GM23338 (cell line): Measurements from ENCODE around the gene C1orf74. TPM values are rescaled to one million over a fixed set of nuclear protein-coding genes. Genes with fewer than 3 reads are reported as not detected.

Source experiments
- ATAC-seq: fragments of 200-7000 bp; cut with Tn5 transposase; 3 replicates; pipeline ENCODE4 v1.9.1; 2020
- DNase-seq: peaks from one replicate; pipeline ENCODE4 v3.0.0-alpha.2; 2015; ENCODE audit warnings: low spot score
- H2AFZ ChIP-seq: fragments of 200-600 bp; sonication (generic); 2 replicates; pipeline ENCODE4 v1.8.0; 2016; ENCODE audit warnings: antibody characterized with exemption, mild to moderate bottlenecking, moderate library complexity
- H3F3A ChIP-seq: fragments of 200-600 bp; sonication (generic); replicated peaks from 2 replicates; pipeline ENCODE4 v1.8.0; 2017; ENCODE audit warnings: antibody characterized with exemption, mixed run types, low read depth
- H3K27ac ChIP-seq: fragments of 200-600 bp; sonication (generic); 2 replicates; pipeline ENCODE4 v1.6.1; 2016; ENCODE audit warnings: low read depth
- H3K27me3 ChIP-seq: fragments of 200-600 bp; sonication (generic); 2 replicates; pipeline ENCODE4 v1.8.0; 2016; ENCODE audit warnings: mild to moderate bottlenecking, mixed run types, moderate library complexity; ENCODE audit not compliant: insufficient read depth
- H3K36me3 ChIP-seq: fragments of 200-600 bp; sonication (generic); 2 replicates; pipeline ENCODE4 v1.8.0; 2016; ENCODE audit warnings: mild to moderate bottlenecking; ENCODE audit not compliant: insufficient read depth
- H3K4me1 ChIP-seq: fragments of 200-600 bp; sonication (generic); 2 replicates; pipeline ENCODE4 v1.8.0; 2016; ENCODE audit warnings: mild to moderate bottlenecking, moderate library complexity; ENCODE audit not compliant: insufficient read depth
- H3K4me2 ChIP-seq: fragments of 200-600 bp; sonication (generic); 2 replicates; pipeline ENCODE4 v1.7.1; 2017; ENCODE audit warnings: mixed run types
- H3K4me3 ChIP-seq: fragments of 200-600 bp; sonication (generic); 2 replicates; pipeline ENCODE4 v1.6.1; 2016; ENCODE audit warnings: mixed run types
- H3K79me2 ChIP-seq: fragments of 200-600 bp; sonication (generic); replicated peaks from 2 replicates; pipeline ENCODE4 v1.8.0; 2017; ENCODE audit warnings: mild to moderate bottlenecking; ENCODE audit not compliant: insufficient read depth
- H3K9me2 ChIP-seq: fragments of 200-600 bp; sonication (generic); 2 replicates; pipeline ENCODE4 v1.8.0; 2017; ENCODE audit not compliant: insufficient read depth
- H4K20me1 ChIP-seq: fragments of 200-600 bp; sonication (generic); replicated peaks from 2 replicates; pipeline ENCODE4 v1.8.0; 2017; ENCODE audit warnings: mild to moderate bottlenecking; ENCODE audit not compliant: insufficient read depth
- H3K27ac Mint-ChIP-seq: 2 replicates; pipeline ENCODE4 v1.8.0; 2020; ENCODE audit warnings: inconsistent platforms, mild to moderate bottlenecking, moderate library complexity, mixed read lengths
- H3K27me3 Mint-ChIP-seq: 3 replicates; pipeline ENCODE4 v1.8.0; 2022; ENCODE audit warnings: low read depth, mild to moderate bottlenecking, moderate library complexity, mixed read lengths, inconsistent platforms; ENCODE audit not compliant: insufficient read depth, poor library complexity
- H3K36me3 Mint-ChIP-seq: 3 replicates; pipeline ENCODE4 v1.8.0; 2021; ENCODE audit warnings: low read depth, mild to moderate bottlenecking, inconsistent platforms, moderate library complexity, mixed read lengths
- H3K4me1 Mint-ChIP-seq: 3 replicates; pipeline ENCODE4 v1.8.0; 2020; ENCODE audit warnings: mild to moderate bottlenecking, inconsistent platforms, mixed read lengths
- H3K4me3 Mint-ChIP-seq: 3 replicates; pipeline ENCODE4 v1.8.0; 2021; ENCODE audit warnings: moderate library complexity, mild to moderate bottlenecking, inconsistent platforms, mixed read lengths
- H3K9me3 Mint-ChIP-seq: 3 replicates; pipeline ENCODE4 v1.8.0; 2020; ENCODE audit warnings: moderate library complexity, mild to moderate bottlenecking, inconsistent platforms, mixed read lengths
- CREB1 ChIP-seq: fragments of 250-450 bp; sonication (Bioruptor Pico); IDR thresholded peaks from 2 replicates; pipeline ENCODE4 v1.5.0; 2020; ENCODE audit warnings: low read depth, mild to moderate bottlenecking, moderate library complexity
- EZH2 ChIP-seq: fragments of 200-600 bp; sonication (generic); IDR thresholded peaks from one replicate; pipeline ENCODE4 v1.8.0; 2017; ENCODE audit warnings: antibody characterized with exemption, mild to moderate bottlenecking, low read depth; ENCODE audit not compliant: unreplicated experiment
- EZH2phosphoT487 ChIP-seq: fragments of 200-600 bp; sonication (generic); IDR thresholded peaks from one replicate; pipeline ENCODE4 v1.8.1; 2018; ENCODE audit warnings: antibody characterized with exemption; ENCODE audit not compliant: unreplicated experiment
- JUNB ChIP-seq: IDR thresholded peaks from one replicate; pipeline ENCODE4 v1.6.1; 2016; ENCODE audit warnings: antibody characterized with exemption; ENCODE audit not compliant: unreplicated experiment
- NANOG ChIP-seq: IDR thresholded peaks from 2 replicates; pipeline ENCODE4 v1.6.1; 2016; ENCODE audit warnings: antibody characterized with exemption, borderline replicate concordance
- POLR2AphosphoS5 ChIP-seq: IDR thresholded peaks from 2 replicates; pipeline ENCODE4 v1.6.1; 2016; ENCODE audit warnings: antibody characterized with exemption, low read depth
- STAT1 ChIP-seq: IDR thresholded peaks from one replicate; pipeline ENCODE4 v1.6.1; 2016; ENCODE audit warnings: antibody characterized with exemption; ENCODE audit not compliant: unreplicated experiment
- ZNF114 ChIP-seq: fragments of 250-450 bp; sonication (Bioruptor Pico); IDR thresholded peaks from 2 replicates; pipeline ENCODE4 v1.5.0; 2020; ENCODE audit warnings: mild to moderate bottlenecking, moderate library complexity
- ZNF331 ChIP-seq: fragments of 250-450 bp; sonication (Bioruptor Pico); IDR thresholded peaks from 2 replicates; pipeline ENCODE4 v1.5.0; 2020; ENCODE audit warnings: low read depth, mild to moderate bottlenecking, moderate library complexity
- polyA plus RNA-seq: library from polyadenylated mRNA; unstranded; fragments of >200 nt; fragmentation: Nextera tagmentation; extraction: Ambion mirVana; gene quantifications from 2 replicates; pipeline ENCODE4 v1.2.1, GENCODE V29; 2016
- total RNA-seq: library from RNA; depleted of rRNA; stranded (reverse); fragments of >200 nt; shearing (Covaris generic); gene quantifications from 2 replicates; pipeline ENCODE4 v1.2.3, GENCODE V29; 2014
- TF ChIP-seq, protein P1 (sequence below): IDR thresholded peaks from one replicate; pipeline ENCODE4 v1.6.1; 2018; ENCODE audit warnings: antibody characterized with exemption; ENCODE audit not compliant: unreplicated experiment
- TF ChIP-seq, protein P2 (sequence below): IDR thresholded peaks from 2 replicates; pipeline ENCODE4 v1.6.1; 2016; ENCODE audit warnings: antibody characterized with exemption
- TF ChIP-seq, protein P3 (sequence below), 2 experiments: fragments of 200-600 bp in 1 of 2; sonication (generic) in 1 of 2; conservative IDR thresholded peaks; 2 replicates each; pipeline versions ENCODE4 v1.5.1 to v1.6.1; 2016 to 2017; ENCODE audit warnings: antibody characterized with exemption in 2 of 2, low read depth in 2 of 2, mild to moderate bottlenecking in 2 of 2, moderate library complexity in 1 of 2
- TF ChIP-seq, protein P4 (sequence below): fragments of 250-450 bp; sonication (Bioruptor Pico); IDR thresholded peaks from 2 replicates; pipeline ENCODE4 v1.5.0; 2020; ENCODE audit warnings: mild to moderate bottlenecking, moderate library complexity

C1orf74 gene
- total and polyA plus RNA-seq, 2 experiments from 2014 or later, result 2.8 to 3.9 TPM

DNA sequence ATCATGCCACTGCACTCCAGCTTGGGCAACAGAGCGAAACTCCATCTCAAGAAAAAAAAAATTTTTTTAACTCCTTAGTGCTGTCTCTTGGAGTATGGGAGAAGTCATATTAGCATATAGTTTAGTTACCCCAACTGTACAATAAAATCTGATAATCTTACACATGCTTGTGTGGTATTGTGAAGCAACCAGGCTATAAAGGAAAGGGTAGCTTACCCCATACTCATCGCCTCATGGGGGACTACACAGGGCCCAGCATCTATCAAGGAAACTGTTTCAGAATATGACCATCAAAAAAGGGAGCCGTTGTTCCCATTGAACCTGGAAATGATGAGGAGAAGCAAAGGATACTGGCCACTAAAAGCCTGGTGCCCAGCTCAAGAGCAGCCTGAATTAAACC, 31.5 kb downstream of the C1orf74 start:
- no peaks in the 10 kb centered on the region for H4K20me1 ChIP-seq
- TF ChIP-seq CREB1 (CRISPR knock-in tag), result no peak
- no peak for TF ChIP-seq POLR2AphosphoS5
- TF ChIP-seq, protein P1, sequence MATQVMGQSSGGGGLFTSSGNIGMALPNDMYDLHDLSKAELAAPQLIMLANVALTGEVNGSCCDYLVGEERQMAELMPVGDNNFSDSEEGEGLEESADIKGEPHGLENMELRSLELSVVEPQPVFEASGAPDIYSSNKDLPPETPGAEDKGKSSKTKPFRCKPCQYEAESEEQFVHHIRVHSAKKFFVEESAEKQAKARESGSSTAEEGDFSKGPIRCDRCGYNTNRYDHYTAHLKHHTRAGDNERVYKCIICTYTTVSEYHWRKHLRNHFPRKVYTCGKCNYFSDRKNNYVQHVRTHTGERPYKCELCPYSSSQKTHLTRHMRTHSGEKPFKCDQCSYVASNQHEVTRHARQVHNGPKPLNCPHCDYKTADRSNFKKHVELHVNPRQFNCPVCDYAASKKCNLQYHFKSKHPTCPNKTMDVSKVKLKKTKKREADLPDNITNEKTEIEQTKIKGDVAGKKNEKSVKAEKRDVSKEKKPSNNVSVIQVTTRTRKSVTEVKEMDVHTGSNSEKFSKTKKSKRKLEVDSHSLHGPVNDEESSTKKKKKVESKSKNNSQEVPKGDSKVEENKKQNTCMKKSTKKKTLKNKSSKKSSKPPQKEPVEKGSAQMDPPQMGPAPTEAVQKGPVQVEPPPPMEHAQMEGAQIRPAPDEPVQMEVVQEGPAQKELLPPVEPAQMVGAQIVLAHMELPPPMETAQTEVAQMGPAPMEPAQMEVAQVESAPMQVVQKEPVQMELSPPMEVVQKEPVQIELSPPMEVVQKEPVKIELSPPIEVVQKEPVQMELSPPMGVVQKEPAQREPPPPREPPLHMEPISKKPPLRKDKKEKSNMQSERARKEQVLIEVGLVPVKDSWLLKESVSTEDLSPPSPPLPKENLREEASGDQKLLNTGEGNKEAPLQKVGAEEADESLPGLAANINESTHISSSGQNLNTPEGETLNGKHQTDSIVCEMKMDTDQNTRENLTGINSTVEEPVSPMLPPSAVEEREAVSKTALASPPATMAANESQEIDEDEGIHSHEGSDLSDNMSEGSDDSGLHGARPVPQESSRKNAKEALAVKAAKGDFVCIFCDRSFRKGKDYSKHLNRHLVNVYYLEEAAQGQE, result no peak
- no peak for TF ChIP-seq JUNB
- no peak for TF ChIP-seq STAT1
- TF ChIP-seq NANOG, result no peak
- TF ChIP-seq, protein P2, sequence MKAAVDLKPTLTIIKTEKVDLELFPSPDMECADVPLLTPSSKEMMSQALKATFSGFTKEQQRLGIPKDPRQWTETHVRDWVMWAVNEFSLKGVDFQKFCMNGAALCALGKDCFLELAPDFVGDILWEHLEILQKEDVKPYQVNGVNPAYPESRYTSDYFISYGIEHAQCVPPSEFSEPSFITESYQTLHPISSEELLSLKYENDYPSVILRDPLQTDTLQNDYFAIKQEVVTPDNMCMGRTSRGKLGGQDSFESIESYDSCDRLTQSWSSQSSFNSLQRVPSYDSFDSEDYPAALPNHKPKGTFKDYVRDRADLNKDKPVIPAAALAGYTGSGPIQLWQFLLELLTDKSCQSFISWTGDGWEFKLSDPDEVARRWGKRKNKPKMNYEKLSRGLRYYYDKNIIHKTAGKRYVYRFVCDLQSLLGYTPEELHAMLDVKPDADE, result no peak
- TF ChIP-seq, protein P3, sequence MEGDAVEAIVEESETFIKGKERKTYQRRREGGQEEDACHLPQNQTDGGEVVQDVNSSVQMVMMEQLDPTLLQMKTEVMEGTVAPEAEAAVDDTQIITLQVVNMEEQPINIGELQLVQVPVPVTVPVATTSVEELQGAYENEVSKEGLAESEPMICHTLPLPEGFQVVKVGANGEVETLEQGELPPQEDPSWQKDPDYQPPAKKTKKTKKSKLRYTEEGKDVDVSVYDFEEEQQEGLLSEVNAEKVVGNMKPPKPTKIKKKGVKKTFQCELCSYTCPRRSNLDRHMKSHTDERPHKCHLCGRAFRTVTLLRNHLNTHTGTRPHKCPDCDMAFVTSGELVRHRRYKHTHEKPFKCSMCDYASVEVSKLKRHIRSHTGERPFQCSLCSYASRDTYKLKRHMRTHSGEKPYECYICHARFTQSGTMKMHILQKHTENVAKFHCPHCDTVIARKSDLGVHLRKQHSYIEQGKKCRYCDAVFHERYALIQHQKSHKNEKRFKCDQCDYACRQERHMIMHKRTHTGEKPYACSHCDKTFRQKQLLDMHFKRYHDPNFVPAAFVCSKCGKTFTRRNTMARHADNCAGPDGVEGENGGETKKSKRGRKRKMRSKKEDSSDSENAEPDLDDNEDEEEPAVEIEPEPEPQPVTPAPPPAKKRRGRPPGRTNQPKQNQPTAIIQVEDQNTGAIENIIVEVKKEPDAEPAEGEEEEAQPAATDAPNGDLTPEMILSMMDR (conservative IDR thresholded peaks at IDR 0.05; ENCODE audit: low read depth in 2 of 2), result no peak
- TF ChIP-seq, protein P4, sequence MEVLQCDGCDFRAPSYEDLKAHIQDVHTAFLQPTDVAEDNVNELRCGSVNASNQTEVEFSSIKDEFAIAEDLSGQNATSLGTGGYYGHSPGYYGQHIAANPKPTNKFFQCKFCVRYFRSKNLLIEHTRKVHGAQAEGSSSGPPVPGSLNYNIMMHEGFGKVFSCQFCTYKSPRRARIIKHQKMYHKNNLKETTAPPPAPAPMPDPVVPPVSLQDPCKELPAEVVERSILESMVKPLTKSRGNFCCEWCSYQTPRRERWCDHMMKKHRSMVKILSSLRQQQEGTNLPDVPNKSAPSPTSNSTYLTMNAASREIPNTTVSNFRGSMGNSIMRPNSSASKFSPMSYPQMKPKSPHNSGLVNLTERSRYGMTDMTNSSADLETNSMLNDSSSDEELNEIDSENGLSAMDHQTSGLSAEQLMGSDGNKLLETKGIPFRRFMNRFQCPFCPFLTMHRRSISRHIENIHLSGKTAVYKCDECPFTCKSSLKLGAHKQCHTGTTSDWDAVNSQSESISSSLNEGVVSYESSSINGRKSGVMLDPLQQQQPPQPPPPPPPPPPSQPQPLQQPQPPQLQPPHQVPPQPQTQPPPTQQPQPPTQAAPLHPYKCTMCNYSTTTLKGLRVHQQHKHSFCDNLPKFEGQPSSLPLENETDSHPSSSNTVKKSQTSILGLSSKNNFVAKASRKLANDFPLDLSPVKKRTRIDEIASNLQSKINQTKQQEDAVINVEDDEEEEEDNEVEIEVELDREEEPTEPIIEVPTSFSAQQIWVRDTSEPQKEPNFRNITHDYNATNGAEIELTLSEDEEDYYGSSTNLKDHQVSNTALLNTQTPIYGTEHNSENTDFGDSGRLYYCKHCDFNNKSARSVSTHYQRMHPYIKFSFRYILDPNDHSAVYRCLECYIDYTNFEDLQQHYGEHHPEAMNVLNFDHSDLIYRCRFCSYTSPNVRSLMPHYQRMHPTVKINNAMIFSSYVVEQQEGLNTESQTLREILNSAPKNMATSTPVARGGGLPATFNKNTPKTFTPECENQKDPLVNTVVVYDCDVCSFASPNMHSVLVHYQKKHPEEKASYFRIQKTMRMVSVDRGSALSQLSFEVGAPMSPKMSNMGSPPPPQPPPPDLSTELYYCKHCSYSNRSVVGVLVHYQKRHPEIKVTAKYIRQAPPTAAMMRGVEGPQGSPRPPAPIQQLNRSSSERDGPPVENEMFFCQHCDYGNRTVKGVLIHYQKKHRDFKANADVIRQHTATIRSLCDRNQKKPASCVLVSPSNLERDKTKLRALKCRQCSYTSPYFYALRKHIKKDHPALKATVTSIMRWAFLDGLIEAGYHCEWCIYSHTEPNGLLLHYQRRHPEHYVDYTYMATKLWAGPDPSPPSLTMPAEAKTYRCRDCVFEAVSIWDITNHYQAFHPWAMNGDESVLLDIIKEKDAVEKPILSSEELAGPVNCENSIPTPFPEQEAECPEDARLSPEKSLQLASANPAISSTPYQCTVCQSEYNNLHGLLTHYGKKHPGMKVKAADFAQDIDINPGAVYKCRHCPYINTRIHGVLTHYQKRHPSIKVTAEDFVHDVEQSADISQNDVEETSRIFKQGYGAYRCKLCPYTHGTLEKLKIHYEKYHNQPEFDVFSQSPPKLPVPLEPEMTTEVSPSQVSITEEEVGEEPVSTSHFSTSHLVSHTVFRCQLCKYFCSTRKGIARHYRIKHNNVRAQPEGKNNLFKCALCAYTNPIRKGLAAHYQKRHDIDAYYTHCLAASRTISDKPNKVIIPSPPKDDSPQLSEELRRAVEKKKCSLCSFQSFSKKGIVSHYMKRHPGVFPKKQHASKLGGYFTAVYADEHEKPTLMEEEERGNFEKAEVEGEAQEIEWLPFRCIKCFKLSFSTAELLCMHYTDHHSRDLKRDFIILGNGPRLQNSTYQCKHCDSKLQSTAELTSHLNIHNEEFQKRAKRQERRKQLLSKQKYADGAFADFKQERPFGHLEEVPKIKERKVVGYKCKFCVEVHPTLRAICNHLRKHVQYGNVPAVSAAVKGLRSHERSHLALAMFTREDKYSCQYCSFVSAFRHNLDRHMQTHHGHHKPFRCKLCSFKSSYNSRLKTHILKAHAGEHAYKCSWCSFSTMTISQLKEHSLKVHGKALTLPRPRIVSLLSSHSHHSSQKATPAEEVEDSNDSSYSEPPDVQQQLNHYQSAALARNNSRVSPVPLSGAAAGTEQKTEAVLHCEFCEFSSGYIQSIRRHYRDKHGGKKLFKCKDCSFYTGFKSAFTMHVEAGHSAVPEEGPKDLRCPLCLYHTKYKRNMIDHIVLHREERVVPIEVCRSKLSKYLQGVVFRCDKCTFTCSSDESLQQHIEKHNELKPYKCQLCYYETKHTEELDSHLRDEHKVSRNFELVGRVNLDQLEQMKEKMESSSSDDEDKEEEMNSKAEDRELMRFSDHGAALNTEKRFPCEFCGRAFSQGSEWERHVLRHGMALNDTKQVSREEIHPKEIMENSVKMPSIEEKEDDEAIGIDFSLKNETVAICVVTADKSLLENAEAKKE, result no peak
- TF ChIP-seq ZNF331 (CRISPR knock-in tag), result no peak
- TF ChIP-seq EZH2phosphoT487, result no peak
- no peak for TF ChIP-seq EZH2
- no peak for TF ChIP-seq ZNF114
- H3K4me1 ChIP-seq, result no peaks in the 10 kb centered on the region
- no peak for ATAC-seq
- H3K9me2 ChIP-seq, result 0 out of 2 replicates have a peak, but pooled peaks cover 3% of the 10 kb centered on the region
- H2AFZ ChIP-seq, result no peak overlapping the region
- H3F3A ChIP-seq, result no peaks in the 10 kb centered on the region
- no peak overlapping the region for H3K4me2 ChIP-seq
- Mint-ChIP-seq H3K27me3 (peaks cover 1% of the 10 kb centered on the region), H3K9me3 (no peaks in the 10 kb centered on the region), H3K4me3 (no peak overlapping the region), H3K27ac (no peak overlapping the region), H3K36me3 (no peaks in the 10 kb centered on the region), H3K4me1 (peaks cover 10% of the 10 kb centered on the region)
- H3K27me3 ChIP-seq, result peaks cover 15% of the 10 kb centered on the region; the same call in 1 of the 2 replicates
- H3K79me2 ChIP-seq, result no peaks in the 10 kb centered on the region
- H3K36me3 ChIP-seq, result no peaks in the 10 kb centered on the region
- no peak overlapping the region for H3K4me3 ChIP-seq
- H3K27ac ChIP-seq, result no peak overlapping the region
- no peak for DNase-seq
